ENCODE data around the gene C2orf68. TPM values are rescaled to one million over a fixed set of nuclear protein-coding genes. Genes with fewer than 3 reads are reported as not detected.

C2orf68 gene
- total RNA-seq, 1 donor from 2014 or later = 50.4 TPM

DNA sequence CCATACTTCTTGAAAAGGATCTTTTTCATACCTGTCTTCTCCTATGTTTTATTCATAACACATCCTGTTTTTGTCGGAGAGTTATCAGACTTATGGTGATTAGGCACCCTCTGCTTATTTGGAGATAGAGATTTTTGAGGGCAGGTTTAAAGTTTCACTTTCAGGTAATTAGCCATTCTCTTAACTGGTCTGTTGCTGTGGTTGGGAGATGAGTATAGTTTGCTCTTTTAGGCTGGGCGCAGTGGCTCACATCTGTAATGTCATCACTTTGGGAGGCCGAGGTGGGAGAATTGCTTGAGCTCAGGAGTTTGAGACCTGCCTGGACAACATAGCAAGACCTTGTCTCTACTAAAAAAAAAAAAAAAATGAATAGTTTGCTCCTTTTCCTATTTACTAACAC, 30.9 kb upstream of the C2orf68 start:
- Mint-ChIP-seq H3K9me3 (no peaks in the 10 kb centered on the region), H3K27me3 (ENCODE audit: low read depth) (no peaks in the 10 kb centered on the region), H3K4me1 (no peaks in the 10 kb centered on the region), H3K4me3 (no peak overlapping the region), H3K27ac (ENCODE audit: unreplicated experiment) (no peak overlapping the region), H3K36me3 (ENCODE audit: low read depth) (peaks cover 16% of the 10 kb centered on the region)
- no peak for TF ChIP-seq CTCF (conservative IDR thresholded peaks at IDR 0.05)
- DNase-seq (ENCODE audit: low read depth, low spot score) = no peak

- Mint-ChIP-seq H3K36me3 (ENCODE audit: low read depth) (peaks cover 17% of the 10 kb centered on the region), H3K4me1 (no peaks in the 10 kb centered on the region), H3K27me3 (ENCODE audit: low read depth) (no peaks in the 10 kb centered on the region), H3K9me3 (no peaks in the 10 kb centered on the region), H3K27ac (ENCODE audit: unreplicated experiment) (no peak overlapping the region), H3K4me3 (no peak overlapping the region)
- no peak for DNase-seq (ENCODE audit: low read depth, low spot score)
- no peak for TF ChIP-seq CTCF (conservative IDR thresholded peaks at IDR 0.05)
Observed at GRCh38 chr2:85635636-85636035, 23.8 kb upstream of the C2orf68 start.

- H3K4me1 Mint-ChIP-seq = no peaks in the 10 kb centered on the region
- H3K4me3 Mint-ChIP-seq = no peak overlapping the region
- no peak for DNase-seq (ENCODE audit: low read depth, low spot score)
- H3K27ac Mint-ChIP-seq (ENCODE audit: unreplicated experiment) = no peak overlapping the region
- H3K9me3 Mint-ChIP-seq = no peaks in the 10 kb centered on the region
- peaks cover 17% of the 10 kb centered on the region for H3K36me3 Mint-ChIP-seq (ENCODE audit: low read depth)
- no peaks in the 10 kb centered on the region for H3K27me3 Mint-ChIP-seq (ENCODE audit: low read depth)
- no peak for TF ChIP-seq CTCF (conservative IDR thresholded peaks at IDR 0.05)
Observed at GRCh38 chr2:85635011-85635410, 23.1 kb upstream of the C2orf68 start.

DNA sequence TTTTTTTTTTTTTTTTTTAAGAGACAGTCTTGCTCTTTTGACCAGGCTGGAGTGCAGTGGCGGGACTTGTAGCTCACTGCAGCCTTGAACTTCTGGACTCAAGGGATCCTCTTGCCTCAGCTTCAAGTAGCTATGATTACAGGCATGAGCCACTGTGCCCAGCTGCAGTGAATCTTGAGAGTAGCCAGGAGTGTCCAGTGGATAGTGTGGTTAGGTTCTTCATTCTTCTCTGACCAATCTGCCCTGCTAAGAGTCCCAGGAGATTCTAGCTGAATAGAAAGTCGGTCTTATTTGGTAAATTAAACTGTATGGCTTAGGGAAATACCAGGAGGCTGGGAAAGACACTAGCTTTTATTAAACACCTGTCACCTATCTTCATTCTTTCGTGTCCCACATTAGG, 19.4 kb upstream of the C2orf68 start:
- Mint-ChIP-seq H3K36me3 (ENCODE audit: low read depth) (peaks cover 14% of the 10 kb centered on the region), H3K4me1 (no peaks in the 10 kb centered on the region), H3K27ac (ENCODE audit: unreplicated experiment) (no peak overlapping the region), H3K9me3 (no peaks in the 10 kb centered on the region), H3K4me3 (no peak overlapping the region), H3K27me3 (ENCODE audit: low read depth) (no peaks in the 10 kb centered on the region)
- TF ChIP-seq CTCF (conservative IDR thresholded peaks at IDR 0.05) = no peak
- DNase-seq (ENCODE audit: low read depth, low spot score) = no peak

GRCh38 chr2:85628658-85629057, 16.8 kb upstream of the C2orf68 start:
- H3K4me1 Mint-ChIP-seq = no peaks in the 10 kb centered on the region
- H3K36me3 Mint-ChIP-seq (ENCODE audit: low read depth) = peaks cover 17% of the 10 kb centered on the region

More at GRCh38 chr2:85628658-85629057, 16.8 kb upstream of the C2orf68 start:
- no peak overlapping the region for H3K4me3 Mint-ChIP-seq
- no peak for DNase-seq (ENCODE audit: low read depth, low spot score)
- no peaks in the 10 kb centered on the region for H3K9me3 Mint-ChIP-seq
- H3K27me3 Mint-ChIP-seq (ENCODE audit: low read depth) = no peaks in the 10 kb centered on the region
- no peak overlapping the region for H3K27ac Mint-ChIP-seq (ENCODE audit: unreplicated experiment)
- no peak for TF ChIP-seq CTCF (conservative IDR thresholded peaks at IDR 0.05)
